ENCODE data around the gene XPR1.
A peak's percentile ranks its signal among the peaks of the same experiment; 100 is the strongest.
"Not testable (repeated sequence)": the region's sequence is repeated elsewhere in the genome, so short reads cannot be mapped to it uniquely, and the experiment has no call there.

The XPR1 gene

GRCh38 chr1:180836449-180836848 lies 204.6 kb downstream of the XPR1 start:
- Mint-ChIP-seq H3K36me3 (peaks cover 72% of the 10 kb centered on the region), H3K27me3 (no peaks in the 10 kb centered on the region), H3K9me3 (peaks cover 14% of the 10 kb centered on the region), H3K4me3 (no peak overlapping the region), H3K27ac (no peak overlapping the region), H3K4me1 (no peaks in the 10 kb centered on the region)
- ATAC-seq: no peak

- Mint-ChIP-seq H3K27ac (no peak overlapping the region), H3K4me3 (no peak overlapping the region), H3K36me3 (peaks cover 66% of the 10 kb centered on the region), H3K4me1 (no peaks in the 10 kb centered on the region), H3K9me3 (peaks cover 12% of the 10 kb centered on the region), H3K27me3 (no peaks in the 10 kb centered on the region)
- ATAC-seq: no peak
Observed at GRCh38 chr1:180837020-180837419, 205.2 kb downstream of the XPR1 start.

GRCh38 chr1:180838535-180838934 lies 206.7 kb downstream of the XPR1 start:
- Mint-ChIP-seq H3K27me3 (no peaks in the 10 kb centered on the region), H3K4me1 (no peaks in the 10 kb centered on the region), H3K36me3 (peaks cover 51% of the 10 kb centered on the region), H3K9me3 (no peaks in the 10 kb centered on the region), H3K27ac (no peak overlapping the region), H3K4me3 (no peak overlapping the region)
- no peak for ATAC-seq

- H3K36me3 Mint-ChIP-seq: peaks cover 43% of the 10 kb centered on the region
- no peak overlapping the region for H3K27ac Mint-ChIP-seq
- no peaks in the 10 kb centered on the region for H3K27me3 Mint-ChIP-seq
- no peak overlapping the region for H3K4me3 Mint-ChIP-seq
- H3K9me3 Mint-ChIP-seq: no peaks in the 10 kb centered on the region
- no peak for ATAC-seq
- no peaks in the 10 kb centered on the region for H3K4me1 Mint-ChIP-seq
Observed at GRCh38 chr1:180839547-180839946, 207.7 kb downstream of the XPR1 start.

GRCh38 chr1:180841415-180841814 lies 209.6 kb downstream of the XPR1 start:
- no peak for ATAC-seq
- Mint-ChIP-seq H3K27ac (no peak overlapping the region), H3K36me3 (peaks cover 25% of the 10 kb centered on the region), H3K4me3 (no peak overlapping the region), H3K9me3 (no peaks in the 10 kb centered on the region), H3K27me3 (no peaks in the 10 kb centered on the region), H3K4me1 (no peaks in the 10 kb centered on the region)

GRCh38 chr1:180842052-180842451 lies 210.2 kb downstream of the XPR1 start:
- Mint-ChIP-seq H3K9me3 (no peaks in the 10 kb centered on the region), H3K36me3 (peaks cover 18% of the 10 kb centered on the region), H3K4me3 (no peak overlapping the region), H3K27ac (no peak overlapping the region), H3K27me3 (no peaks in the 10 kb centered on the region), H3K4me1 (no peaks in the 10 kb centered on the region)
- ATAC-seq: no peak

- Mint-ChIP-seq H3K9me3 (no peaks in the 10 kb centered on the region), H3K4me3 (no peak overlapping the region), H3K4me1 (no peaks in the 10 kb centered on the region), H3K27ac (no peak overlapping the region), H3K36me3 (peaks cover 14% of the 10 kb centered on the region), H3K27me3 (no peaks in the 10 kb centered on the region)
- no peak for ATAC-seq
Observed at GRCh38 chr1:180842491-180843275, 210.9 kb downstream of the XPR1 start.

- Mint-ChIP-seq H3K27ac (no peak overlapping the region), H3K4me3 (no peak overlapping the region), H3K9me3 (peaks cover 3% of the 10 kb centered on the region), H3K27me3 (no peaks in the 10 kb centered on the region), H3K36me3 (peaks cover 12% of the 10 kb centered on the region), H3K4me1 (peaks cover 5% of the 10 kb centered on the region)
- ATAC-seq: no peak
Observed at GRCh38 chr1:180845352-180845751, 213.5 kb downstream of the XPR1 start.

GRCh38 chr1:180848191-180848590 lies 216.4 kb downstream of the XPR1 start:
- Mint-ChIP-seq H3K27ac (no peak overlapping the region), H3K4me1 (peaks cover 18% of the 10 kb centered on the region), H3K4me3 (no peak overlapping the region), H3K9me3 (peaks cover 6% of the 10 kb centered on the region), H3K36me3 (peaks cover 30% of the 10 kb centered on the region), H3K27me3 (no peaks in the 10 kb centered on the region)
- ATAC-seq: no peak

- Mint-ChIP-seq H3K9me3 (peaks cover 6% of the 10 kb centered on the region), H3K27me3 (no peaks in the 10 kb centered on the region), H3K27ac (no peak overlapping the region), H3K4me1 (peaks cover 18% of the 10 kb centered on the region), H3K4me3 (no peak overlapping the region), H3K36me3 (peaks cover 33% of the 10 kb centered on the region)
- ATAC-seq: no peak
Observed at GRCh38 chr1:180849031-180849775, 217.4 kb downstream of the XPR1 start.

- peaks cover 6% of the 10 kb centered on the region for H3K9me3 Mint-ChIP-seq
- H3K27me3 Mint-ChIP-seq: no peaks in the 10 kb centered on the region
- H3K4me3 Mint-ChIP-seq: no peak overlapping the region
- H3K4me1 Mint-ChIP-seq: peaks cover 18% of the 10 kb centered on the region
- H3K27ac Mint-ChIP-seq: no peak overlapping the region
- peak; percentile 36 for ATAC-seq
- peaks cover 43% of the 10 kb centered on the region for H3K36me3 Mint-ChIP-seq
Observed at GRCh38 chr1:180851995-180852887, 220.4 kb downstream of the XPR1 start.

- no peak for ATAC-seq
- H3K36me3 Mint-ChIP-seq: peaks cover 37% of the 10 kb centered on the region
- no peak overlapping the region for H3K4me3 Mint-ChIP-seq
Observed at GRCh38 chr1:180854001-180854400, 222.2 kb downstream of the XPR1 start.

GRCh38 chr1:180854456-180854855 lies 222.6 kb downstream of the XPR1 start:
- no peak for ATAC-seq
- peaks cover 34% of the 10 kb centered on the region for H3K36me3 Mint-ChIP-seq
- H3K9me3 Mint-ChIP-seq: peaks cover 3% of the 10 kb centered on the region
- peaks cover 13% of the 10 kb centered on the region for H3K4me1 Mint-ChIP-seq
- H3K27me3 Mint-ChIP-seq: no peaks in the 10 kb centered on the region
- no peak overlapping the region for H3K4me3 Mint-ChIP-seq
- H3K27ac Mint-ChIP-seq: no peak overlapping the region

More at GRCh38 chr1:180854001-180854400, 222.2 kb downstream of the XPR1 start:
- H3K27me3 Mint-ChIP-seq: no peaks in the 10 kb centered on the region
- no peak overlapping the region for H3K27ac Mint-ChIP-seq
- peaks cover 3% of the 10 kb centered on the region for H3K9me3 Mint-ChIP-seq
- H3K4me1 Mint-ChIP-seq: peaks cover 13% of the 10 kb centered on the region

GRCh38 chr1:180857947-180858725 lies 226.3 kb downstream of the XPR1 start:
- peaks cover 13% of the 10 kb centered on the region for H3K36me3 Mint-ChIP-seq
- not testable (repeated sequence) for H3K4me1 Mint-ChIP-seq, H3K9me3 Mint-ChIP-seq, H3K27ac Mint-ChIP-seq, H3K4me3 Mint-ChIP-seq, H3K27me3 Mint-ChIP-seq, ATAC-seq
